NK-92 (cell line): Measurements from ENCODE around the gene SLC3A2.
"Not testable (repeated sequence)": the region's sequence is repeated elsewhere in the genome, so short reads cannot be mapped to it uniquely, and the experiment has no call there.

ENCODE experiments used
- DNase-seq: peaks from one replicate; lab custom pipeline; 2025; ENCODE audit not compliant: unreplicated experiment; lab: John Stamatoyannopoulos, UW

Gene SLC3A2

GRCh38 chr11:62852523-62853188 lies 28.0 kb upstream of the SLC3A2 start:
- no peak for DNase-seq

GRCh38 chr11:62853279-62853965 lies 27.3 kb upstream of the SLC3A2 start:
- DNase-seq = no peak

GRCh38 chr11:62854013-62854824 lies 26.5 kb upstream of the SLC3A2 start:
- DNase-seq = no peak

GRCh38 chr11:62854825-62855570 lies 25.7 kb upstream of the SLC3A2 start:
- no peak for DNase-seq

GRCh38 chr11:62855571-62856332 lies 24.9 kb upstream of the SLC3A2 start:
- peak; percentile 82 for DNase-seq

- DNase-seq = no peak
These were observed 24.3 kb upstream of the SLC3A2 start for GRCh38 chr11:62856333-62856895.

GRCh38 chr11:62857541-62857982 lies 23.1 kb upstream of the SLC3A2 start:
- DNase-seq = no peak

- DNase-seq = no peak
These were observed 22.5 kb upstream of the SLC3A2 start for GRCh38 chr11:62858201-62858600.

- DNase-seq = not testable (repeated sequence)
These were observed 21.4 kb upstream of the SLC3A2 start for GRCh38 chr11:62859281-62859703.

GRCh38 chr11:62860835-62861563 lies 19.7 kb upstream of the SLC3A2 start:
- DNase-seq = no peak

DNA sequence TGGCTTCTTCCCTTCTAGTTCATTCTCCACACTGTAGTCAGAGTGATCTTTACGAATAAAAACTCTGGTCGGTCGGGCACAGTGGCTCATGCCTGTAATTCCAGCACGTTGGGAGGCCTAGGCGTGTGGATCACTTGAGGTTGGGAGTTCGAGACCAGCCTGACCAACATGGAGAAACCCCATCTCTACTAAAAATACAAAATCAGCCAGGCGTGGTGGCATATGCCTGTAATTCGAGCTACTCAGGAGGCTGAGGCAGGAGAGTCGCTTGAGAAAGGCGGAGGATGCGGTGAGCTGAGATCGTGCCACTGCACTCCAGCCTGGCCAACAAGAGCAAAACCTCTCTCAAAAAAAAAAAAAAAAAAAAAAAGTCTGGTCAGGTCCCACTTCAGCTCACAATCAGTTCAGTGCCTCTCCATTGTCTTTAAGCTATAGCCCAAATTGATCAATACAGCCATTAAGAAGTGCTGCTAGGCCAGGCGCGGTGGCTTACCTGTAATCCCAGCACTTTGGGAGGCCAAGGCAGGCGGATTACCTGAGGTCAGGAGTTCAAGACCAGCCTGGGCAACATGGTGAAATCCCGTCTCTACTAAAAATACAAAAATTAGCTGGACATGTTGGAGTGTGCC lies 19.0 kb upstream of the SLC3A2 start:
- DNase-seq = not testable (repeated sequence)

- no peak for DNase-seq
These were observed 16.9 kb upstream of the SLC3A2 start for GRCh38 chr11:62863687-62864335.

- no peak for DNase-seq
These were observed 15.1 kb upstream of the SLC3A2 start for GRCh38 chr11:62865635-62866034.

- no peak for DNase-seq
These were observed 5.8 kb upstream of the SLC3A2 start for GRCh38 chr11:62874851-62875250.

GRCh38 chr11:62875698-62876478 lies 4.8 kb upstream of the SLC3A2 start:
- DNase-seq = no peak

DNA sequence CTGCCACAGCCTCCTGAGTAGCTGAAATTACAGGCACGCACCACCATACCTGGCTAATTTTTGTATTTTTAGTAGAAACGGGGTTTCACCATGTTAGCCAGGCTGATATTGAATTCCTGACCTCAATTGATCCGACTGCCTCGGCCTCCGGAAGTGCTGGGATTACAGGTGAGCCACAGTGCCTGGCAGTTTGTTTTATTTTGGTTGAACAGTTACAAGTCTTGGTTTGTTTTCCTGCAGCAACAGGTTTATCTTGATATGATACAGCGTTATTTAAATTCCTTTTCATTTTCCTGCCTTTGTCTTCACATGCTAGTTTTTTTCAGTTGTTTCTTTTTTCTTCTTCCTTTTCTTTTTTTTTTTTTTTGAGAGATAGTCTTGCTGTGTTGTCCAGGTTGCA lies 4.0 kb upstream of the SLC3A2 start:
- no peak for DNase-seq

DNA sequence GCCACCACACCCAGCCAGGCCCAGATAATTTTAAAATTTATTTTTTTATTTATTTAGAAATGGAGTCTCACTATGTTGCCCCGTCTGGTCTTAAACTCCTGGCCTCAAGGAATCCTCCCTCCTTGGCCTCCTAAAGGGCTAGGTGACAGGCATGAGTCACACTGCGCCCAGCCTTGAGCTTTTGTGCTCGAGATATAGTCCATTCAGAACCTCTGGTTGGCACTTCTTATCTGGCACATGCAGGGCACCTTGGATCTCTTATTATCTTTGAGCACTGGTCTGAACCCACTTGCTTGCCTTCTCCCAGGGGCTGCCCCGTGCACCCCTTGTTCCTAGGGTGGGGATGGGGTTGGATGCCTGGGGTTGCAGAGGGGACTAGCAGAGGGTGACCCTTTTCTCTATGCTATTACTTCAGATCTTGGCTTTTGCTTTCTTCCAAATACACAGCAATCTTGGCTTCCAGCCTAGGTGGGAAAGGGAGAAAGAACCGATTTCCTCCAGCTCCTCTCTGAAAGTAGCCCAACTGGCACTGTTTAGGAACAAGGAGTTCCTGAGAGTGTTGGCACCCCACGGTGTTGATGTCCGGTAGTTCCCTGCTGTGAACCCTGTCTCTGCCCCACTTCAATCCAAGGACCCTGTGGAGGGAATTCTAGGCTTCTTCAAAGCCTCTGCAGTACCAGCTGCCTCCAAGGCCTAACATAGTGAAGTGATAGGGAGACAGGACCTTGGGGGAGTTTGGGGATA lies 1.3 kb upstream of the SLC3A2 start:
- DNase-seq = no peak
